Renal cortex interstitium (tissue), 11 donors: ENCODE results near the gene DBH. TPM values are rescaled to one million over a fixed set of nuclear protein-coding genes. Genes with fewer than 3 reads are reported as not detected.

ENCODE experiments used
- DNase-seq, 11 donors: peaks; one replicate each; pipeline ENCODE4 v3.0.0-alpha.2; 2013; ENCODE audit warnings: low read depth in 9 of 11, low spot score in 4 of 11; ENCODE audit errors: extremely low read depth in 1 of 11
- polyA plus RNA-seq, 3 donors: library from polyadenylated mRNA; unstranded; fragments of 120-200 nt; gene quantifications; one replicate each; pipeline ENCODE4 v1.2.1, GENCODE V29; 2013; ENCODE audit not compliant: insufficient read length in 3 of 3

The DBH gene
- polyA plus RNA-seq, 3 donors: 0.95 to 1.6 (median 1.0) TPM

GRCh38 chr9:133656211-133657119, 20.3 kb downstream of the DBH start:
- no peak for DNase-seq

GRCh38 chr9:133657120-133657661, 21.0 kb downstream of the DBH start:
- no peak for DNase-seq

- DNase-seq: peak in 1 of 11 donors; percentile 54
Observed at GRCh38 chr9:133658442-133659431, 22.6 kb downstream of the DBH start.

GRCh38 chr9:133659516-133659915, 23.4 kb downstream of the DBH start:
- DNase-seq: no peak

- DNase-seq: no peak
Observed at GRCh38 chr9:133661846-133662540, 25.8 kb downstream of the DBH start.

GRCh38 chr9:133664173-133665050, 28.2 kb downstream of the DBH start:
- no peak for DNase-seq

- DNase-seq: no peak
Observed at GRCh38 chr9:133665096-133665495, 28.9 kb downstream of the DBH start.

- DNase-seq: no peak
Observed at GRCh38 chr9:133665535-133665934, 29.4 kb downstream of the DBH start.

- DNase-seq: no peak
Observed at GRCh38 chr9:133666387-133666786, 30.2 kb downstream of the DBH start.

- DNase-seq: no peak
Observed at GRCh38 chr9:133666845-133667244, 30.7 kb downstream of the DBH start.

- DNase-seq: no peak
Observed at GRCh38 chr9:133667759-133668450, 31.7 kb downstream of the DBH start.

GRCh38 chr9:133669182-133669801, 33.1 kb downstream of the DBH start:
- DNase-seq: no peak

GRCh38 chr9:133670466-133670865, 34.3 kb downstream of the DBH start:
- DNase-seq: no peak

- DNase-seq: no peak
Observed at GRCh38 chr9:133671371-133671770, 35.2 kb downstream of the DBH start.

GRCh38 chr9:133672503-133673257, 36.5 kb downstream of the DBH start:
- DNase-seq: no peak

GRCh38 chr9:133673258-133673655, 37.1 kb downstream of the DBH start:
- no peak for DNase-seq
